ENCODE results near the gene MAGI3. TPM values are rescaled to one million over a fixed set of nuclear protein-coding genes. Genes with fewer than 3 reads are reported as not detected.
A peak's percentile ranks its signal among the peaks of the same experiment; 100 is the strongest.

MAGI3 gene
- total RNA-seq, 1 donor from 2014 or later = 7.3 TPM

- no peak for DNase-seq (ENCODE audit: low read depth in 2 of 2)
Measured at GRCh38 chr1:113653741-113654140, 263.4 kb downstream of the MAGI3 start.

GRCh38 chr1:113654883-113655282 lies 264.6 kb downstream of the MAGI3 start:
- DNase-seq (ENCODE audit: low read depth in 2 of 2) = peak in 1 of 2 donors; percentile 15

- DNase-seq (ENCODE audit: low read depth in 2 of 2) = no peak
Measured at GRCh38 chr1:113657126-113657525, 266.8 kb downstream of the MAGI3 start.

GRCh38 chr1:113657556-113658063 lies 267.3 kb downstream of the MAGI3 start:
- DNase-seq (ENCODE audit: low read depth in 2 of 2) = no peak

- peak; percentile 84 to 90 for DNase-seq (ENCODE audit: low read depth in 2 of 2)
Measured at GRCh38 chr1:113659035-113659434, 268.7 kb downstream of the MAGI3 start.

GRCh38 chr1:113659556-113659955 lies 269.2 kb downstream of the MAGI3 start:
- DNase-seq (ENCODE audit: low read depth in 2 of 2) = no peak

GRCh38 chr1:113660088-113660487 lies 269.8 kb downstream of the MAGI3 start:
- DNase-seq (ENCODE audit: low read depth in 2 of 2) = peak; percentile 28 to 29

GRCh38 chr1:113662101-113662500 lies 271.8 kb downstream of the MAGI3 start:
- DNase-seq (ENCODE audit: low read depth in 2 of 2) = no peak

GRCh38 chr1:113663165-113663951 lies 273.0 kb downstream of the MAGI3 start:
- peak in 1 of 2 donors; percentile 16 for DNase-seq (ENCODE audit: low read depth in 2 of 2)

- DNase-seq (ENCODE audit: low read depth in 2 of 2) = no peak
Measured at GRCh38 chr1:113665071-113665470, 274.8 kb downstream of the MAGI3 start.

GRCh38 chr1:113666126-113666525 lies 275.8 kb downstream of the MAGI3 start:
- DNase-seq (ENCODE audit: low read depth in 2 of 2) = no peak

GRCh38 chr1:113669988-113670387 lies 279.7 kb downstream of the MAGI3 start:
- no peak for DNase-seq (ENCODE audit: low read depth in 2 of 2)

- DNase-seq (ENCODE audit: low read depth in 2 of 2) = no peak
Measured at GRCh38 chr1:113670650-113671049, 280.3 kb downstream of the MAGI3 start.

GRCh38 chr1:113672491-113672890 lies 282.2 kb downstream of the MAGI3 start:
- DNase-seq (ENCODE audit: low read depth in 2 of 2) = no peak

GRCh38 chr1:113674591-113674990 lies 284.3 kb downstream of the MAGI3 start:
- DNase-seq (ENCODE audit: low read depth in 2 of 2) = no peak

GRCh38 chr1:113675302-113675701 lies 285.0 kb downstream of the MAGI3 start:
- no peak for DNase-seq (ENCODE audit: low read depth in 2 of 2)

GRCh38 chr1:113676524-113676923 lies 286.2 kb downstream of the MAGI3 start:
- no peak for DNase-seq (ENCODE audit: low read depth in 2 of 2)

GRCh38 chr1:113677250-113678158 lies 287.2 kb downstream of the MAGI3 start:
- peak; percentile 71 to 91 for DNase-seq (ENCODE audit: low read depth in 2 of 2)

- no peak for DNase-seq (ENCODE audit: low read depth in 2 of 2)
Measured at GRCh38 chr1:113678159-113678469, 287.8 kb downstream of the MAGI3 start.

GRCh38 chr1:113681596-113682337 lies 291.5 kb downstream of the MAGI3 start:
- no peak for DNase-seq (ENCODE audit: low read depth in 2 of 2)

GRCh38 chr1:113683384-113684152 lies 293.3 kb downstream of the MAGI3 start:
- peak; percentile 12 to 24 for DNase-seq (ENCODE audit: low read depth in 2 of 2)

All from lung microvascular endothelial cell (primary cell).